Neutrophil (primary cell): ENCODE data around the gene TBC1D20.
A peak's percentile ranks its signal among the peaks of the same experiment; 100 is the strongest.

Experiments
- H3K27ac ChIP-seq: fragments of 200-600 bp; sonication (generic); 2 replicates; pipeline ENCODE4 v1.5.1; 2016; ENCODE audit warnings: mild to moderate bottlenecking, moderate library complexity
- H3K27me3 ChIP-seq: fragments of 200-600 bp; sonication (generic); 2 replicates; pipeline ENCODE4 v1.6.0; 2016; ENCODE audit warnings: mild to moderate bottlenecking
- H3K36me3 ChIP-seq: fragments of 200-600 bp; sonication (generic); 2 replicates; pipeline ENCODE4 v1.5.1; 2017
- H3K4me1 ChIP-seq, 2 experiments: fragments of 200-600 bp in 1 of 2; sonication (generic) in 1 of 2; 1 replicate in 1 of 2; 2 replicates in 1 of 2; pipeline versions ENCODE4 v1.5.1 to v1.6.1; 2013 to 2016; ENCODE audit warnings: low read depth in 1 of 2, low read length in 1 of 2, mild to moderate bottlenecking in 1 of 2, moderate library complexity in 1 of 2; ENCODE audit not compliant: control insufficient read depth in 1 of 2, insufficient read depth in 1 of 2
- H3K4me3 ChIP-seq, 2 experiments: fragments of 200-600 bp in 1 of 2; sonication (generic) in 1 of 2; 1 replicate in 1 of 2; 2 replicates in 1 of 2; pipeline ENCODE4 v1.5.1; 2013 to 2016; ENCODE audit warnings: low read depth in 1 of 2, low read length in 1 of 2, mild to moderate bottlenecking in 1 of 2, moderate library complexity in 1 of 2
- H3K9me3 ChIP-seq: fragments of 200-600 bp; sonication (generic); 2 replicates; pipeline ENCODE4 v1.5.1; 2016
- CTCF ChIP-seq: fragments of 200-600 bp; sonication (generic); IDR thresholded peaks from 2 replicates; pipeline ENCODE4 v1.5.1; 2016; ENCODE audit warnings: antibody characterized with exemption

TBC1D20 gene

GRCh38 chr20:444862-445426, 17.4 kb downstream of the TBC1D20 start:
- peaks cover 60% of the 10 kb centered on the region for H3K36me3 ChIP-seq
- no peaks in the 10 kb centered on the region for H3K27me3 ChIP-seq
- no peak overlapping the region for H3K27ac ChIP-seq
- H3K4me1 ChIP-seq: peaks cover 6 to 8% of the 10 kb centered on the region in 2 experiments
- no peaks in the 10 kb centered on the region for H3K9me3 ChIP-seq
- no peak overlapping the region for H3K4me3 ChIP-seq
- no peak for TF ChIP-seq CTCF

- H3K27me3 ChIP-seq: no peaks in the 10 kb centered on the region
- H3K4me3 ChIP-seq: no peak overlapping the region
- H3K36me3 ChIP-seq: peaks cover 64% of the 10 kb centered on the region
- no peak for TF ChIP-seq CTCF
- H3K27ac ChIP-seq: no peak overlapping the region
- peaks cover 14 to 16% of the 10 kb centered on the region in 2 experiments for H3K4me1 ChIP-seq
- no peaks in the 10 kb centered on the region for H3K9me3 ChIP-seq
Observed at GRCh38 chr20:444117-444516, 18.2 kb downstream of the TBC1D20 start.

GRCh38 chr20:443223-443775, 19.0 kb downstream of the TBC1D20 start:
- H3K4me1 ChIP-seq: peaks cover 23 to 25% of the 10 kb centered on the region in 2 experiments
- no peak overlapping the region for H3K4me3 ChIP-seq
- H3K27ac ChIP-seq: no peak overlapping the region
- no peaks in the 10 kb centered on the region for H3K9me3 ChIP-seq
- TF ChIP-seq CTCF: no peak
- H3K36me3 ChIP-seq: peaks cover 64% of the 10 kb centered on the region
- no peaks in the 10 kb centered on the region for H3K27me3 ChIP-seq

- no peaks in the 10 kb centered on the region for H3K9me3 ChIP-seq
- no peak overlapping the region for H3K4me3 ChIP-seq
- no peak for TF ChIP-seq CTCF
- no peak overlapping the region for H3K27ac ChIP-seq
- no peaks in the 10 kb centered on the region for H3K27me3 ChIP-seq
- peaks cover 64% of the 10 kb centered on the region for H3K36me3 ChIP-seq
- peaks cover 31 to 32% of the 10 kb centered on the region in 2 experiments for H3K4me1 ChIP-seq
Observed at GRCh38 chr20:440636-441035, 21.7 kb downstream of the TBC1D20 start.

- no peak overlapping the region for H3K4me3 ChIP-seq
- no peaks in the 10 kb centered on the region for H3K9me3 ChIP-seq
- H3K36me3 ChIP-seq: peaks cover 67% of the 10 kb centered on the region
- no peak for TF ChIP-seq CTCF
- H3K4me1 ChIP-seq: peaks cover 30 to 32% of the 10 kb centered on the region in 2 experiments
- H3K27ac ChIP-seq: peak overlapping the region; percentile 83
- H3K27me3 ChIP-seq: no peaks in the 10 kb centered on the region
Observed at GRCh38 chr20:440148-440547, 22.2 kb downstream of the TBC1D20 start.
